Transverse colon (tissue), 4 donors: ENCODE results near the gene SEPHS1.

ENCODE experiments used
- POLR2A ChIP-seq: fragments of 450-650 bp; IDR thresholded peaks from one replicate; pipeline ENCODE4 v1.6.1; 2016; ENCODE audit warnings: antibody characterized with exemption, mild to moderate bottlenecking, moderate library complexity
- POLR2AphosphoS5 ChIP-seq, 3 donors: sonication (generic); formaldehyde crosslinking; IDR thresholded peaks; one replicate each; pipeline ENCODE4 v1.6.1; 2016; ENCODE audit warnings: antibody characterized with exemption in 3 of 3
- TF ChIP-seq, protein P1 (sequence below), 5 experiments: fragments of 200-600 bp in 3 of 5; fragments of 450-650 bp in 2 of 5; sonication (generic) in 3 of 5; IDR thresholded peaks; 1 replicate in 2 of 5; 2 replicates in 3 of 5; pipeline ENCODE4 v1.5.1; 2016 to 2017; ENCODE audit warnings: antibody characterized with exemption in 5 of 5, inconsistent platforms in 3 of 5, mild to moderate bottlenecking in 2 of 5, moderate library complexity in 1 of 5

DNA sequence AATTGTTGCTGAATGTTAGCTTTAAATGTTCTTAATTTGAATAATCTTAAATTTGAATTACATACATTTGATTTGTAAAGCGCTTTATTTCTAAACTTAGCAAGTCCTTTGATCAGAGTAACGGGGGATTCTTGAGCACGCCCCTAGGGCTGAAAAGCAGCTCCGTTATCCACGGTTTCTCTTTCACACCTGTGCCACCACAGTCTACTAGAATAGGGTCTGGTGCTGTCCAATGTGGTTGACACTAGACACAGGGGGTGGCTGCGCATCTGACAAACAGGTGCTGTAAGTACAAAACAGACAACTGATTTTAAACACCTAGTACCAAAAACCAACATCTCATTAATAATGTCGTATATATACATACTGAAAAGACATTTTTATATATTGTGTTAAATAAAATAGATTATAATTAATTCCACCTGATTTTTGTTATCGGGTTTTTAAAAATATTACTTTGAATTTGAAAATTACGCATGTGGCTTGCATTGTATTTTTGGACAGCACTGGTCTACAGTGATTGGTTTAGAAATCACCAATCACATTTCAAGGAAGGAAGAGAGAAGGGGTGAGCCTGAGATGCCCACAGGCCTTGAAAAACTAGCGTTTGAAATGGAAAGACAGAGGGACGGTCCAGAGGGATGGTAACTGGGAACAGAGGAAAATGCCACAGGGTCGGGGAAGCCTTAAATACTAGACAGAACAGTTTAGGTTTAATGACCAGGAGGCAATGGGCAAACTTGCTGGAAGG, 7.3 kb downstream of the SEPHS1 start:
- TF ChIP-seq POLR2A = no peak
- TF ChIP-seq POLR2AphosphoS5 (IDR thresholded peaks at IDR 0.05) = no peak
- TF ChIP-seq, protein P1, sequence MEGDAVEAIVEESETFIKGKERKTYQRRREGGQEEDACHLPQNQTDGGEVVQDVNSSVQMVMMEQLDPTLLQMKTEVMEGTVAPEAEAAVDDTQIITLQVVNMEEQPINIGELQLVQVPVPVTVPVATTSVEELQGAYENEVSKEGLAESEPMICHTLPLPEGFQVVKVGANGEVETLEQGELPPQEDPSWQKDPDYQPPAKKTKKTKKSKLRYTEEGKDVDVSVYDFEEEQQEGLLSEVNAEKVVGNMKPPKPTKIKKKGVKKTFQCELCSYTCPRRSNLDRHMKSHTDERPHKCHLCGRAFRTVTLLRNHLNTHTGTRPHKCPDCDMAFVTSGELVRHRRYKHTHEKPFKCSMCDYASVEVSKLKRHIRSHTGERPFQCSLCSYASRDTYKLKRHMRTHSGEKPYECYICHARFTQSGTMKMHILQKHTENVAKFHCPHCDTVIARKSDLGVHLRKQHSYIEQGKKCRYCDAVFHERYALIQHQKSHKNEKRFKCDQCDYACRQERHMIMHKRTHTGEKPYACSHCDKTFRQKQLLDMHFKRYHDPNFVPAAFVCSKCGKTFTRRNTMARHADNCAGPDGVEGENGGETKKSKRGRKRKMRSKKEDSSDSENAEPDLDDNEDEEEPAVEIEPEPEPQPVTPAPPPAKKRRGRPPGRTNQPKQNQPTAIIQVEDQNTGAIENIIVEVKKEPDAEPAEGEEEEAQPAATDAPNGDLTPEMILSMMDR (IDR thresholded peaks at IDR 0.05) = no peak
